ENCODE results near the gene SIRT5. TPM values are rescaled to one million over a fixed set of nuclear protein-coding genes. Genes with fewer than 3 reads are reported as not detected.

Gene SIRT5
- total RNA-seq, 4 donors from 2014 or later: 16.2 to 27.9 (median 18.0) TPM

- no peaks in the 10 kb centered on the region for H3K27me3 ChIP-seq
- intact Hi-C loops (cut with DNase I; ENCODE audit: low total_unique reads): no loop called here
- no peaks in the 10 kb centered on the region for H3K4me1 ChIP-seq
- H3K4me3 ChIP-seq: no peak overlapping the region
- DNase-seq: no peak
- H3K27ac ChIP-seq: no peak overlapping the region
- H3K9me3 ChIP-seq: no peaks in the 10 kb centered on the region
- TF ChIP-seq CTCF (IDR thresholded peaks at IDR 0.05): no peak
- TF ChIP-seq POLR2A (IDR thresholded peaks at IDR 0.05): no peak
- no peaks in the 10 kb centered on the region for H3K36me3 ChIP-seq
Measured at GRCh38 chr6:13539572-13539971, 34.8 kb upstream of the SIRT5 start.

GRCh38 chr6:13541496-13541895 lies 32.9 kb upstream of the SIRT5 start:
- H3K4me3 ChIP-seq: no peak overlapping the region
- no peaks in the 10 kb centered on the region for H3K9me3 ChIP-seq
- no peak for DNase-seq
- no peaks in the 10 kb centered on the region for H3K4me1 ChIP-seq
- TF ChIP-seq CTCF (IDR thresholded peaks at IDR 0.05): no peak
- no peak for TF ChIP-seq POLR2A (IDR thresholded peaks at IDR 0.05)
- no peaks in the 10 kb centered on the region for H3K27me3 ChIP-seq
- H3K27ac ChIP-seq: no peak overlapping the region
- intact Hi-C loops (cut with DNase I; ENCODE audit: low total_unique reads): no loop called here
- no peaks in the 10 kb centered on the region for H3K36me3 ChIP-seq

- intact Hi-C loops (cut with DNase I; ENCODE audit: low total_unique reads): no loop called here
- no peaks in the 10 kb centered on the region for H3K4me1 ChIP-seq
- DNase-seq: no peak
- no peak overlapping the region for H3K4me3 ChIP-seq
- TF ChIP-seq CTCF (IDR thresholded peaks at IDR 0.05) (no peak), POLR2A (IDR thresholded peaks at IDR 0.05) (no peak)
- H3K27ac ChIP-seq: no peak overlapping the region
- H3K9me3 ChIP-seq: no peaks in the 10 kb centered on the region
- H3K27me3 ChIP-seq: no peaks in the 10 kb centered on the region
- no peaks in the 10 kb centered on the region for H3K36me3 ChIP-seq
Measured at GRCh38 chr6:13544454-13545186, 29.8 kb upstream of the SIRT5 start.

- H3K36me3 ChIP-seq: no peaks in the 10 kb centered on the region
- TF ChIP-seq CTCF (IDR thresholded peaks at IDR 0.05): no peak
- H3K27me3 ChIP-seq: no peaks in the 10 kb centered on the region
- no peaks in the 10 kb centered on the region for H3K9me3 ChIP-seq
- H3K4me1 ChIP-seq: no peaks in the 10 kb centered on the region
- no peak overlapping the region for H3K4me3 ChIP-seq
- intact Hi-C loops (cut with DNase I; ENCODE audit: low total_unique reads): no loop called here
- no peak for DNase-seq
- no peak overlapping the region for H3K27ac ChIP-seq
Measured at GRCh38 chr6:13545885-13546284, 28.5 kb upstream of the SIRT5 start.

- intact Hi-C loops (cut with DNase I; ENCODE audit: low total_unique reads): no loop called here
- TF ChIP-seq POLR2A (IDR thresholded peaks at IDR 0.05) (no peak), CTCF (IDR thresholded peaks at IDR 0.05) (no peak)
- no peak overlapping the region for H3K27ac ChIP-seq
Measured at GRCh38 chr6:13548500-13549210, 25.7 kb upstream of the SIRT5 start.

More at GRCh38 chr6:13548500-13549210, 25.7 kb upstream of the SIRT5 start:
- Histone ChIP-seq H3K4me3 (no peak overlapping the region), H3K4me1 (no peaks in the 10 kb centered on the region), H3K27me3 (no peaks in the 10 kb centered on the region), H3K9me3 (no peaks in the 10 kb centered on the region), H3K36me3 (no peaks in the 10 kb centered on the region)
- no peak for DNase-seq

All from uterus (tissue), 4 donors.